HG03520 (cell line): ENCODE data around the gene DCC.

Experiments
- ATAC-seq: cut with Tn5 transposase; IDR thresholded peaks from one replicate; pipeline ENCODE4 v1.9.1; 2021; ENCODE audit warnings: mild to moderate bottlenecking, moderate library complexity; ENCODE audit not compliant: unreplicated experiment

Gene DCC

DNA sequence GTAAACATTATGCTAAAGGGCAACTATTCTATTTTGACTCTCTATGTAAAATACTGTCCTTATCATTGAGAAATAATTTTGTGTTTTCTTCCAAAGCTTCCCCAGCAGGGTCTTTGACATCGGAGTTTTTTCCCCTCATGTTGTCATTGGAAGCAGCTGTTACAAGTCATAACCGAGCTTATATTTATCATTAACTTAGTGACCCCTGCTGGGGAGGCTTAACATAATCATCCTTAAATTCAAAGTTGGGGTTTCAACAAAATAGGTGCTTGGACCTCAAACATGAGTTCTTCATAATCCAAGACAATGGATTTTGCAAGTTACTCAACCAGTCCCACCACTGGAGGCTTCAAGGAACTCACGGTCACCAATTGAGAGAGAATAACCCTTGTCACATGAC is 330.9 kb downstream of the DCC start:
- no peak for ATAC-seq

DNA sequence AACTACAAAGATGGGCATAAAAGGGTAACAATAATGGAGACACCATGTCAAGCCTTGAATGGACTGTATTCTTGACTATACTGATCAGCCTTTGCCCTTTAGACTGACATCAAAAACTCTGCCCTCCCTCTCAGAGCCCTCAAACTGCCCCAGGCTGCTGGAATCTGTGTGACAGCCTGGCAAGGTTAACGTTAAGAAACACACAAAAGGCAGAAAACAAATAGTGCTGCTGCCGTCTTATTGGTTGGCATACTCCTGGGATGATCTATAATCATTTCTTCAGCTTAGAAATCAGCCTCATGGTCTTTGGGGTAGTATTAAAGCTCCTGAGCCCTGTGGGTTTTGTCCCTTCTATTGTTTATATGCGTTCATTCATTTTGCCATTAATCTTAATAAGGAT is 338.0 kb downstream of the DCC start:
- no peak for ATAC-seq

DNA sequence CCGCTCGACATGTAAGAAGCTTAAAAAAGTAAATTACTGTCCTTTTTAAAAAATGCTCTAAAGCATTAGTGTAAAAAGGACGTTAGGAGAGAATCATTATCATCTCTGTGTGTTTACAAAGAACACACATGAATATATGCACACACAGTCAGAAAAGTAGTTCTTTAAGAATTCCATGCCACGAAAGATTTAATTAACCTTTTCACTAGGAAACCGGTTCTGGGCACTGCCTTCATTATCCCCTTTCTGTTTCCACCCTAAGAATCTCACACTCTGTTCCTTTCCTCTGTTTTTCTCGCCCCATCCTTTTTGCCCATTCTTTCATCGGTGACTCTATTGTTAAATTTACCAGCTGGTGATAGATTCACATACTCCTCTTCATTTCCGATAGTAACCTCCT is 338.6 kb downstream of the DCC start:
- ATAC-seq, result no peak

DNA sequence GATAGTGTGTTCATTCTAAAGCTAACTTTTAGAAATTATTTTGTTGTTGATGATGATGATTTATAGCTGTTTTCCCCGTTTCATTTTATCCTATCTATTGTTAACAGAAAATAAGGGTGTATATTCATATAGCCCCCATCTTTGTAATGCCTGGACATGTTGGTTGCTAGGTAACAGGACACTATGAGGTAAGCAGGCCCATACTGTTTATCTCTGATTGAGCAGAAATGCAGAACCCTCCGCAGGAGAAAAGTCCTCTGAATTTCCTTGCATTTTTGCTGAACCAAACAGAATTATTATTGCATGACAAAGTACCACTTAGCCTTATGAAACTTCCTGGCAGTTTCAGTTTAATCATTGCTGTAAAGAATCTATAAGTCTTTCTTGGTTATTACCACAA is 339.4 kb downstream of the DCC start:
- no peak for ATAC-seq

DNA sequence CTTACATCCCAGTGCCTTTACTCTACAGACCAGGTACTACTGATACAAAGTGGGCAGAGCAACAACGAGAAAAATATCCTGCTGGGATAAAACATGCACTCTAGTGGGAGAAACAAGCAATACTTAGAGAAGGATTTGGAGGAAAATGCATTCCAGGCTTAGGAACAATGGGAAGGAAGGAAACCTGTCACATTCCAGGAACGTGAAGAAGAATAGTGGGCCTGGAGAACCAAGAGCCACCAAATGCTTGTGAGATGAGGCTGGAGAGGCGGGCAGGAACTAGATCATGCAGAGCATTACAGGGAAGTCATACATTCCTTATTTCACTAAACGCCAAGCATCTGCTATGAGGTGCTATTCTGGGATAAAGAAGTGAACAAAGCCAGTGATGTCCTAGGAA is 342.3 kb downstream of the DCC start:
- ATAC-seq, result no peak

DNA sequence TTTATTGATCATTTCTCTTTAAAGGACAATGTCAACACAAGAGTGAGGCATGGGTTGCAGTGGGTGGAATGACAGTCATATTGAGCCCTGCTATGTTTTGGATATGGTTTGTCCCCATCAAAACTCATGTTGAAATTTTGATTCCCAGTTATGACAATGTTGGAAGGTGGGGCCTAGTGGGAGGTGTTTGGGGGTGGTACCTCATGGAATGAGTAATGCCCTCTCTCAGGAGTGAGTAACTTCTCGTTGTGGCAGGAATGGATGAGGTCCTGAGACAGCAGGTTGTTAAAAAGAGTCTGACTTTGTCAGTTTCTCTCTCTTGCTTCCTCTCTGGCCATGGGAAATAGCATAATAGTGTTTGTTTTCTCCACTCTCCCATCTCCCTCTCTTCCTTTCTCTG is 345.3 kb downstream of the DCC start:
- ATAC-seq, result no peak

DNA sequence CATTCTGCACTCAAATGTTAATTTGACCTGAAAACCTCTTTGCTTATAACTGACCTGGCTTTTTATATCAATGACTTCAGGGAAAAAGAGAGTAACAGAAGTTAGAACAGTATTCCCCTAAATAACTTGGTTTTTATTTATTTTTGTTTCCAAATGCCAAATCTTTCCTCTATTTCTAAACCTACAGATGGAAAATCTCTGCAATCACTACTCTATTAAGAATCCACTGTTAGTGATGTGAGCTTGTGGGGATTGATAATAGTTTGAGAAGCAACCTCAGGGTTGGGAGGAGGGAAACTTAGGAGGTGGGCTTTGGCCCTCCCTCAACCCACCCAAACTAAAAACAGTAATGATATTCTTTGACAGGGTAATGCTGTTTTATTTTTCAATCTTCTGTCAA is 351.8 kb downstream of the DCC start:
- no peak for ATAC-seq

DNA sequence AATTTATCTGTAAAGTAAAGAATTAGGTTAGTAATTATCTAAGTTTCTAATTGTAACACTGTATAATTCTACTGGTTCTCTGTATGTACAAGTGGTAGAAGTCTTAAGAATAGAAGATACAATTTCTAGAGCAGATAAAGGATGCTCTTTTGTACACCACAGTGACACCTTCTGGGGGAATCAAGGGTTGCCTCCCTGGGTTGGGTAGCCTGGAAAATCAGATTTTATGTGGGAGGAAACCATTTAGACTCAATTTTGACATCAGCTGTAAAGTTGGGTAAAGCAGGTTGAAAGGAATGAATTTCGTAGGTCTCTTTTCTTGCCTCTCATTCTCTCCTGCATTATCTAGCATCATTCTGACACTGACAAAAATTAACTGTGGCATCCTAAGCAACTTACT is 354.8 kb downstream of the DCC start:
- ATAC-seq, result no peak

DNA sequence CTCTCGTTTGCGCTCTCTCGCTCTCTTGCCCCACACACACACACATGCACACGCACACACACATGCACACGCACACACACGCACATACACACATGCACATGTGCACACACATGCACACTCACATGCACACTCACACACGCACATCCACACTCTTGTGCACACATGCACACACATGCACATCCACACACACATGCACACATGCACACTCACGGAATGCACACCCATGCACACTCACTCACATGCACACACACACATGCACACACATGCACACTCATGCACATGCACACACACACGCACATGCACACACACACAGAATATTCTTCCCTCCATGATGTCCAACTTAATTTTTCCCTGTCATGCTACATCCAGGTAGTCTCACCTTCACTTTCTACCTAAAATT is 360.1 kb downstream of the DCC start:
- ATAC-seq, result no peak

DNA sequence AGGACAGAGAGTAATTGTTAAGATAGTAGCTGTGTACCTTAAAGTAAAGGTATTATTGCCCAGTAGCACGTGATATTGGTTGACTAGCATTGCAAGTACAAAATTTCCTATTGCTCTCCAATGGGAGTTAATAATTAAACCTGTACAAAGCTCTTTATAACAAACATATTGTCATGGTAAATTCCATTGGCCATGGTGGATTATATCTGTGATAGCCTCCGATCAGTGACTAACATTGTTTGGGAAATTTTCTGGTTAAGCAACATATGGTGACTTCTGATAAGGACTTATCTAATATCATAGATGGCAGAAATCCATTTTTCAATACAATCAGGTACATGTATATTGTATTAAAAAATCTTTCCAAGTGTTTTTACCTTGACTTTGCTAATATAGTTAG is 360.8 kb downstream of the DCC start:
- no peak for ATAC-seq

DNA sequence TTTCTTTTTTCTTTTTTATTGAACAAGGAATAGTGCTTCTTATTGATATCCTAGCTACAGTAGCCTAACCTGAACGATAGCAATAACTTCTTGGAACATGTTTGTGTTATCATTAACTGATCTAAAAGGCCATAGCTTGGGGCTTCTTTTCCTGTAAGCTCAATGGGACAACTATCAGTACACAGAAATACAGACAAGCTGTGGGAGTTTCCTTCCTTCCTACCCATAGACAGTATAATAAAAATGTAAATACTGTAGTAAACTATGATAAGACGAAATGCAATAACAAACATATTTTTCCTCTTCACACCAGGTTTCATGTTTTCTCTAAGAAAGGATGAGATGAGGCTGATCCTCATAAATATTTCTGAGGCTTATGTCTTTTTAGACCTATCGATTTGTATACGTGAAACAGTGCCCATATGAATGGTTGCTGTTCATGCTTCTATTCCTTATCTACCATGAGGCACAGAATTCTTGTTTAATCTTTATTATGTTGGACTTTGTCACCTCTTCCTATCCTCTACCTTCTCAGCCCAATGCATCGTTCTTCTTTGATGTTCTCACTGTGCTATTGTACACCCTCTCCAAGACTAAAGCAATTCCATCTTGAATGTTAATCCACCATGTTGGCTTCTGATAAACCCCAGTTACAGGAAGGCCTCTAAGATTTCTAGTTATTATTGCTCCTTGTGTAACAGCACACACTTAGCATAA is 361.4 kb downstream of the DCC start:
- ATAC-seq, result no peak

DNA sequence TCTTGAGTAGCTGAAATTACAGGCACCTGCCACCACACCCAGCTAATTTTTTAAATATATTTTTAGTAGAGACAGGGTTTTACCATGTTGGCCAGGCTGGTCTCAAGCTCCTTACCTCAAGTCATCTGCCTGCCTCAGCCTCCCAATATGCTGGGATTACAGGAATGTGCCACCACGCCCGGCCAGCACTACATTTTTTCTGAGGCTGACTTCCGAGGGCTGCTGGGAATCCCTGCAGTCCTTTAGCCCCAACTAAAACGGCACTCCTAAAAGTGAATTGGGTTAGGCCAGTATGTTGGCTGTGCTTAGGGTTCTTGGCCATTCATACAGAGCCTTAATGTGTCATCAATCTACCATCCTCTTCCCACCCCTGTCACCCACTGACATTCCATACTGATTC is 375.4 kb downstream of the DCC start:
- no peak for ATAC-seq

DNA sequence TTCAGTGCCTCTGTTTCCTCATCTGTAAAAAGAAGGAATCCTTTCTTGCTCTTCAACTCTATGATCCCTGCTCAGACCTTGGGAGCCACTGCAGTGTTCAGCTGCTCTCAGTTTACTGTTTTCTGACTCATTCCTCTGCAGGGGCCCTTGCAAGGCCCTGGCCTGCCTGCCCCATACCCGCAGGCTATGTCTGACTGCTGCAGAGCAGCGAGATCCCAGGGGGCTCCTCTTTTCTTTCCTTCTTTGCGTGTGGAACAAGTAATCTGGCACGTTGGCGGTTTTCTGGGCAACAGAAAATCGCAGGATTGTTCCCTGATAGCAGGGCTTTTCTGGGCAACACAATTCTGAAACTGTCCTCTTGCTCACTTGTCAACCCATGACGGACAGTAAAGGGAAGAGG is 376.0 kb downstream of the DCC start:
- ATAC-seq, result no peak

DNA sequence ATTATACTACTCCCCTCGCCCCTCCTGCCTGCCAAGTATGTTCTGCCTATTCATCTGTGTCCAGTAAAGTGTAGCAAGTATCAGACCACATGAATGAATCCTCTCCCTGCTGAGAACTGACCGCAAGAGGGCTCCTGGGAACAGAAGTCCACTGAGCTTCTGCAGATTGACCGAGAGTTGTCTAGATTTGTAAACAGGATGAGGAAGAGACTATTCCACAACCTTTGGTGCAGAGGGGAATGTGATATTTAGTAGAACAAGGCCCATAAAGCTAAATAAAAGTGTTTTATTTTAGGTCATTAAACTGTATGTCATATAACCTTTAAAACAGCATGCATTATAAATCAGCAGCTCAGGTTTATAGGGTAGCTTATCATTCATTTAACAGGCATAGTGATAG is 377.0 kb downstream of the DCC start:
- no peak for ATAC-seq

DNA sequence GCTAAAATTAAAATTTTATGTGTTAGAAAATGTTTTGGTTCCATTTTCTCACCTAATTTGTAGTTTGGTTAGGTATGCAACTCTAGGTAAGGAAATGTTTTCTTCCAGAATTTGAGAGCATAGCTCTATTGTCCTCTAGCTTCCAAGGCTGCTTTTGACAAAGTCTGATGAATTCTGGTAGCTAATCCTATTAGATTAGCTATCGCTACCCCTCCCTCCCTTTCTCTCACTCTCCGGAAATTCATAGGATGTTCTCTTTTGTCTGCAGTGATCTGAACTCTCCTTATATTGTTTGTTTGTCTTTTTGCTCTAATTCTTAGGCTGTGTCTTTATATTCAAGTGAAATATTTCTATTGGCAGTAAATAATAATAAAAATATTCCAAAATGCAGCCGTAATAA is 382.9 kb downstream of the DCC start:
- no peak for ATAC-seq

DNA sequence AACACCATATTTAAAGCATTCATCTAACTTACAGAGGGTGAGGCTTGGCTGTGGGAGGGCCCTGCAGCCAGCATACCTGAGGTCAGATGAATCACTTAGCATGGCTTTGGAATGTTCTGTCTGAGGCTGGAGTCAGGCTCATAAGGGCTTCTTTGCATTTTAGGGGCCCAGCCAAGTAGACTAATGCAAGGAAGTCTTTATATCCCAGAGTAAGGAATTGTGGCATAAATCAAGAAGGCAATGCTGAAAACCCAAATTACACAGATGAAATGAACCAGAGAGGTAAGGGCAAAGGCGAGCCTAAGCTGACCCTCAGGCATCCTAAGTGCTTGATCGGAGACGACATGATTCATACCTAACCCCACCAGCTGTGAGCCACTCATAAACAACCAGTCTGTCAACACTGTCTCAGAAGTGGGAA is 383.6 kb downstream of the DCC start:
- no peak for ATAC-seq

DNA sequence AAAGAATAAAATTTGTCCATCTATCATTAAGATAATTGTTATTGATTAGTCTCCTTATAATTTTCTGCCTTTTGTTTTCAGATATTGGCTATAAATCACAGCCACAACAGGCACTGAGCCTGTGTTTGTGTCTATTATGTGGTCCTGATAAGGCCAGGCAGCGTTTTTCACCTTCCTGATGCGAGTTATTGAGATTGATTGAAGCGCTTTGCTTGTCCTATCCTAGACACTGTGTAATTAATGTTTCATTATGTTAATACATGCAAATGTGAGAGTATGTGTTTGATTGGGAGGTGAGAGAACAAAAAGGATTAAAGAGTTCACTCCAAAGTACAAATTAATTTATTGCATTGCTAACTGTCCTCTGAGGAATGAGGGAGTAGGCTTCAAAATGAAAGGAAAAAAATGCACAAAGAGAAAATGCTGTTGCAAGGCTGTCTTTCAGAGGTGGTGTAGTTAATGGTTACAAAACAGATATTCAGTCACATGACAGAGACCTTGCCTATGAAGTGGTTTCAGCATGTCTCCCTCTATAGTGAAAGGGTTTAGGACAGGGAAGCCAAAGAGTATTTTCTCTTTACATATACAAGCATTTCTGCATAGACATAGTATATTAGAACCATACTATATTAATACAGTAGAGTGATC is 391.1 kb downstream of the DCC start:
- no peak for ATAC-seq

DNA sequence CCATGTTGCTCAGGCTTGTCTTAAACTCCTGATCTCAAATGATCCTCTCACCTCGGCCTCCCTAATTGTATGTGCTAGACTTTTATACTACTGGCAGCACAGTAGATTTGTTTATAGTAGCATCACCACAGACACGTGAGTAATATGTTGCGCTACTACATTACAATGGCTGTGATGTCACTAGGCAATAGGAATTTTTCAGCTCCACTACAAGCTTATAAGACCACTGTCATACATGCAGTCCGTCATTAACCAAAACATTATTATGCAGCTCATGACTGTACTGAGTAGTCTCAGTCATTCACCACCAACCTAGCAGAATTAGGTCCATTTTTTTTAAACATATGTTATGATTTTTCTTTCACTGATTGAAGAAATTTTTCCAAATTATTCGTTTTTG is 398.9 kb downstream of the DCC start:
- no peak for ATAC-seq

DNA sequence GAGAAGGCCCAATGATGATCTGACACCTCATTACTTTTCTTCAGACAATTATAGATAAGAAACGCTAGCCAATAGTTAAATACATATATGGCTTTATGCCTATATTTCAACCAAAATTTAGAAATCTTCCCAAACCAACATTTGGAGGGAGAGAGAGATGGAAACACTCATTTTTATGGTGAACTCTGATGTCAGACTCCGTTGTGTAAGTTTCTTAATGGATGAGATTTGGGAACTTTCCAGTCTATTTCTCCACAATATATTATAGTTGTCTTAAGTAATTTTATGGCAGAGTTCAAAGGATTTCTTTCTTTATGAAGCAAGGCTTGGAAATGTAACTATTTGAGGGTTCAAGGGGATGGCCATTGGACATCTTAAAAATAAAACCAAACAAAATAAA is 407.0 kb downstream of the DCC start:
- no peak for ATAC-seq

DNA sequence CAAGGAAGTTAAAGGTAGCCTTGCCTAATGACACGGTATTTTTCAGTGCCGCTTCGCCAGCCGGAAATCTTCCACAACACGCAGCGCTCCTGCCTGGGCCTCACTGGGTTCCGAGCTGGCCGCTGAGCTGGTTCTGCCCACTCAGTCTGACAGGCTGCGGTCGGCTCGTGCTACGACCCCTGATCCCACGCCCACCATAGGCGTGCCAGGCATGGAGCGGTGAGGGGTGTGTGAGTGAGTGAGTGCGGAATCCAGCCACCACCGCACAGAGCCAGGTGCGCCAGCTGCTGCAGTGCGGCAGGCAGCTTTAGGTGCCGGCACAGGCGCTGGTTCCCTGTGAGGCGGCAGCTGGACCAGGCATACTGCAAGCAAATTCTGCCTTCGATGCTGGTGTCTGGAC is 407.9 kb downstream of the DCC start:
- no peak for ATAC-seq

DNA sequence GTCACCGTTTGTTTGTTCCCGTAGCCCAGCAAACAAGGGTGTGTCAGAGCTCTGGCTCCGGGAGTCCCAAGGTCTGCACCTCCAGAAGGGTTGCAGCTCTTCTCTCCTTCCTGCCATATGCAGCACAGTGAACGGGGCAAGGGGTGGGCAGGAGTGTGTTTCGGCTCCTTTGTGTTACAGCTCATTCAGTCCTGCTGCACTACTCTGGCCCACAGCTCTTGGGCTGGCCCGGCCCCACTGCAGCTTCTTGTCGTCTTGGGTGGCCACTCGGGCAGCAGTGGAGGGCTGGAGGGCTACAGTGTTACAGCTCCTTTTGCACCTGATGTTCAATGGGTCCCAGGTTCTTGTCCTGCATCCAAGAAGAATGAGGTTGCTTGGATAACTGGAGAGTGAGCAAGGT is 408.3 kb downstream of the DCC start:
- no peak for ATAC-seq

DNA sequence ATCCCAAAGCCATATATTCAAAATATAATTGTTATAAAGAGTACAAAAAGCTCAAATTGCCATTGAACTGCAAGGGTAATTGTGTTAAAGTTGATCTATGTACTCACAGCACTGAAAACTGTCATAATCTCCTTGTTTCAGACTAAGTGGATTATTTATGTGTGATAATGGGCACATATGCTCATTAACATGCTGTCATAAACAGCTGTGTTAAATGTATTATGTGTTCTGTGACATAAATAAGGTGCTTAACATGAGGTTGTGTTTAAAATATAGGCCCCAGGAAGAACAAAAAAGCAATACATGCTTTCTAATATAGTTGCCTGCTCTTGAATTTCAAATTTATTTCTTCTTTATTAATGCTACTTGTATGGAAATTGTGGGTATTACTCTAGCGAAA is 409.5 kb downstream of the DCC start:
- ATAC-seq, result no peak

DNA sequence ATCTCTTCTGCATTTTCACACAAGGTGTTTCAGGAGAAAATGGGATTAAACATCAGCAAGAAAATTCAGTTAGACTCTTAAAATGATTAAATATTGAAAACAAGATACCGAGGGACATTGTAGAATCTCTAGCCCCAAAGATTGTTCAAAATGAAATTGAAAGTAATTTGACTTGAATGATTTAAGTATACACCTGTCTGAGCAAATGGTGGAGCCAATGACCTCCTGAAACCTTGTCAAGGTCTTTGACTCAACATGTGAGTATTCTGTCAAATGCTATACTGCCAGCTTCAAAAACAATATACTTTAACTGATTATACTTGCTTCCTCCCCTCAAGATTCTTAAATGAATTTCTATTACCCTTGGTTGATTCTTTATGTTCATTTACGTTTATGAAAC is 411.0 kb downstream of the DCC start:
- ATAC-seq, result no peak
